Activated CD4-positive, CD25-positive, alpha-beta regulatory T cell treated with anti-CD3 and anti-CD28 coated beads, Interleukin-2, amount 50 U/mL, for 72 hours (primary cell): ENCODE results near the gene DNAJC9.
A peak's percentile ranks its signal among the peaks of the same experiment; 100 is the strongest.
"Not testable (repeated sequence)": the region's sequence is repeated elsewhere in the genome, so short reads cannot be mapped to it uniquely, and the experiment has no call there.

Source experiments
- DNase-seq: peaks from one replicate; pipeline ENCODE4 v3.0.0; 2021

DNAJC9 gene

GRCh38 chr10:73246646-73247508 is at the start of gene DNAJC9:
Gene DNAJC9, minus strand, starts transcription at chr10:73247255. Its CDS starts 66 bp downstream, at chr10:73247189.
- DNase-seq = peak; percentile 98

- DNase-seq = no peak
Measured at GRCh38 chr10:73293461-73293860, 46.4 kb upstream of the DNAJC9 start.

GRCh38 chr10:73289958-73290357 is 42.9 kb upstream of the DNAJC9 start:
- no peak for DNase-seq

- DNase-seq = no peak
Measured at GRCh38 chr10:73287441-73287840, 40.4 kb upstream of the DNAJC9 start.

DNA sequence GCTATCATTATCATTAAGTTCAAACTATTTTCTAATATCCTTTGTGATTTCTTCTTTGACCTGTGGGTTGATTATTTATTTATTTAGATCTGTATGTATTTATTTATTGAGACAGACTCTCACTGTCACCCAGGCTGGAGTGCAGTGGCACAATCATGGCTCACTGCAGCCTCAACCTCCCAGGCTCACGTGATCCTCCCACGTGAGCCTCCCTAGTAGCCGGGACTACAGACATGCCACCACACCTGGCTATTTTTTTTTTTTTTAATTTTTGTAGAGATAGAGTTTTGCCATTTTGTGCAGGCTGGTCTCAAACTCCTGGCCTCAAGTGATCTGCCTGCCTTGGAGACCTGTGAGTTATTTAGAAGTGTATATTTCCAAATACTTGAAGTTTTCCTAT is 34.0 kb upstream of the DNAJC9 start:
- no peak for DNase-seq

- DNase-seq = no peak
Measured at GRCh38 chr10:73264423-73264822, 17.4 kb upstream of the DNAJC9 start.

GRCh38 chr10:73263693-73264347 is 16.8 kb upstream of the DNAJC9 start:
- DNase-seq = no peak

GRCh38 chr10:73262880-73263555 is 16.0 kb upstream of the DNAJC9 start:
- DNase-seq = no peak

GRCh38 chr10:73262105-73262730 is 15.2 kb upstream of the DNAJC9 start:
- DNase-seq = no peak

GRCh38 chr10:73261362-73261995 is 14.4 kb upstream of the DNAJC9 start:
- DNase-seq = no peak

DNA sequence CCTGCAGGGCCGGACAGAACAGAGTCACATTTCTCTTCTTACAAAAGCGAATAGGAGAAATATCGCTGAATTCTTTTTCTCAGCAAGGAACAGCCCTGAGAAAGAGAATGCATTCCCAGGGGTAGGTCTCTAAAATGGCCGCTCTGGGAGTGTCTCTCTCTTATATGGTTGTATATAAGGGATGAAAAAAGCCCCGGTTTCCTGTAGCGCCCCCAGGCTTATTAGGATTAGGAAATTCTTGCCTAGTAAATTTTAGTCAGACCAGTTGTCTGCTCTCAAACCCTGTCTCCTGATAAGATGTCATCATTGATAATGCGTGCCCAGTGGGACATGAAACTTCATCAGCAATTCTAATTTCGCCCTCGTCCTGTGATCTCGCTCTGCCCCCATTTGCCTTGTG is 11.6 kb upstream of the DNAJC9 start:
- DNase-seq = not testable (repeated sequence)

- no peak for DNase-seq
Measured at GRCh38 chr10:73253225-73253555, 6.1 kb upstream of the DNAJC9 start.

- peak; percentile 89 for DNase-seq
Measured at GRCh38 chr10:73252445-73253224, 5.6 kb upstream of the DNAJC9 start, which contains the start of gene MRPS16. Gene MRPS16, minus strand, starts transcription at chr10:73252644. Its CDS starts 162 bp downstream, at chr10:73252482.

- DNase-seq = no peak
Measured at GRCh38 chr10:73251683-73252444, 4.8 kb upstream of the DNAJC9 start.

GRCh38 chr10:73248259-73248724 is 1.2 kb upstream of the DNAJC9 start:
- no peak for DNase-seq

GRCh38 chr10:73247509-73248258 is 629 bp upstream of the DNAJC9 start:
- DNase-seq = no peak

DNA sequence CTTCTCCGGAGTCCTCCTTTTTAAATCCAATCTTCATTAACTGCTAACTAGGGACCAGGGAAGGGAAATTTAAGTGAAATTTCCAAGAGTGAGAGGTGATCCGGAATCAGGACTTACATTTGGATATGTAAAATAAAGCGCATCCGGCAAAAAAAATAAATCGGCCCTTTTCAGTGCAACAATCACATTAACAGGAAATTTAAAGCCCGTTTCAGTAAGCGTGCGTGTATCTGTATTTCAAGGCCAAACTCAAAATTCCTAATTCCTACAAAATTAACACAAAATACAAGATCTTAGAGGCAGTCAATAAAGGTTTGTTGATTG is 771 bp downstream of the DNAJC9 start:
- DNase-seq = no peak

DNA sequence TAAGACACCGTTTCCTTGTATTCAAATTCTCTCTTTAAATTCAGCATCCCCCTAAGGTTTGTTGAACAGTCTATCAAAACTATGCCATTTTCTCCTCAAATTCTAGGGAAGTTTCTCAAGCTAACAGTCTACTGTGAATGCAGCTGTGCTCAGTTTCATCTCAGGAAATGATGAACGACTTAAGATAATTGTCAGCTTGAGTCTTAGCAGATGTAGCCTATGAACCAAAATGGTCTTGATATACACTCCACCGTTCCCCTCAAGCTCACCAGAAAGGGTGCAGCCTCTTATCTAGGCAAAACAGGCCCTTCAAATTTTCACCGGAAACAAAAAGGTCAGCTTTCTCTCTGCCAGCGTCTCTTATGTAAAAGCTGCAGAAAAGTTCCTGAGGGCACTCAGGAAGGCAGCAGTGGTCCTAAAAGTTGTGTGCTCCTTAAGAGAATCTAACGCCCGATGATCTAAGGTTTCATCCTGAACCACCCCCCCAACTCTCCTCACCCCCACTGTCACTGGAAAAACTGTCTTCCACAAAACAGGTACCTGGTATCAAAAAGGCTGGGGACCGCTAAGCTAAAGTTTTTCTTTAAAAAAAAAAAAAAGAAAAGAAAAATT is 2.1 kb downstream of the DNAJC9 start:
- DNase-seq = no peak

GRCh38 chr10:73239908-73240307 is 7.1 kb downstream of the DNAJC9 start:
- DNase-seq = no peak

- no peak for DNase-seq
Measured at GRCh38 chr10:73238990-73239566, 8.0 kb downstream of the DNAJC9 start.
